Fibroblast of peridontal ligament (primary cell): Measurements from ENCODE around the gene ARHGEF12.

ENCODE experiments used
- DNase-seq: peaks from one replicate; pipeline ENCODE4 v3.0.0-alpha.2; 2010; ENCODE audit errors: extremely low read depth

Gene ARHGEF12

DNA sequence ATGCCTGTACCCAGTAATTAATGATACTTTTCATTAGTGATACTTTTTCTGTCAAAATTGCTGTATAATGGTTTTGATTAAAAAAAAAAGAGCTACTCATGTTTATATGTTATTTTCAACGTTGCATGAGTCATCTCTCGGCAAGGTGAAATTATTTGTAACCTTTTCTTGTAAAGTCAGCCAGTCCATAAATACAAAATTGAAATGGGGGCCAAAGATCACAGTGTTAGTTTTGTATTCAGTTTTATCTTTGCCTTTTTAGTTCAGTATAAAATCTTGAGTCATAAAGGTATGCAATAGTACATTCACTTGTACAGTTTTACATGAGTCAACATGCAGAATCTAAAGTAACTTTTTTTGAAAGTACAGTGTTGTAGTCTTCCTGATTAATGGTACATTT lies 4.3 kb downstream of the ARHGEF12 start:
- DNase-seq = peak; percentile 26

- DNase-seq = no peak
These were observed 6.0 kb downstream of the ARHGEF12 start for GRCh38 chr11:120342226-120342625.

GRCh38 chr11:120342678-120343077 lies 6.5 kb downstream of the ARHGEF12 start:
- DNase-seq = no peak

DNA sequence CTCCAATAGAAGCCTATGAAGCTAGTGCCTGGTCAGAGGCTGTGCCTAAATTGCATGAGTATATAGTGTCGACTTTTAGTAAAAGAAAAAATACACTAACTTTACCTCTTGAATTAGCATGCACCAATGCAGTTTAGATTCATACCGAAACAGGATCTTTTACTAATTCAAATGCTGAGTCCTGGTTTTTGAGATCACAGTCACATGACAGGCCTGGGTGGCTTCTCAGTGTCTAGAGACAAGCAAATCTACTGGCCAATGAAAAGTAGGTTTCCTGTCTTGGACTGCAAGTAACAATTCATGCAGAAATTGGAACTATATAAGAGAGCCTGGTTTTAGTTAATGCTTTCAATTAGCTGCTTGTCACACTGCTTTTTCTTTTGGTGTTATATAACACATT lies 7.2 kb downstream of the ARHGEF12 start:
- no peak for DNase-seq

DNA sequence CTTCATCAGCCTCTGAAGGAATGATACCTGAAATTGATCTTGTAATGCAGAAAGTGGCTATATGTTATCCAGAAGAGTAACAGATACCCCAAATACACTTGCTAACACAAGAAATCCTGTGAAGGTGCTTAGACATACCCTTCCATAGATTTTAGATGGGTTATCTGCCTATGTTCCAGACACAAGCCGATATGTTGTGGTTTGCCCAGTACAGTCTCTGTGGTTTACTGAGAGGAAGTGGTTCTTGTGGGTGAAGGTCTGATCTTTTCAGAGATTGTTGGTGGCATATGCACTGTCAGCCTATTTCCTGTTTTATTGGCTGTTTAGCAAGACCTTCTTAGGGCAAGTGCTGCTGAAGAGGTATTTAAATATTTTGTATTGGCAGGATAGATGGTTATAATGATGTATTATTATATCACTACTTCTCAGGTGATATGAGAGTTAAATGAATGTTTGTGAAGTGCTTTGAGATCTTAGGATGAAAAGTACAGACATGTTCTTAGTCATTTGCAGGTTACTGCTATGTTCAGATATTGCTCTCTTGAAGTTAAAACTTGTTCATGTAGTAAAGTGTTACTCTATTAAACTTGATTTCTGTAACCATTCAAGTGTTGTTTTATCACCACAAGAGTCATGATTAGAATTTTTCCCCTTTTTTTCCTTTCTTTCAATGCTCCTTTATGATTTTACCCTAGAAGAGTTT lies 8.2 kb downstream of the ARHGEF12 start:
- peak; percentile 30 for DNase-seq

- DNase-seq = no peak
These were observed 10.0 kb downstream of the ARHGEF12 start for GRCh38 chr11:120346233-120346632.

GRCh38 chr11:120350637-120351036 lies 14.4 kb downstream of the ARHGEF12 start:
- DNase-seq = no peak

DNA sequence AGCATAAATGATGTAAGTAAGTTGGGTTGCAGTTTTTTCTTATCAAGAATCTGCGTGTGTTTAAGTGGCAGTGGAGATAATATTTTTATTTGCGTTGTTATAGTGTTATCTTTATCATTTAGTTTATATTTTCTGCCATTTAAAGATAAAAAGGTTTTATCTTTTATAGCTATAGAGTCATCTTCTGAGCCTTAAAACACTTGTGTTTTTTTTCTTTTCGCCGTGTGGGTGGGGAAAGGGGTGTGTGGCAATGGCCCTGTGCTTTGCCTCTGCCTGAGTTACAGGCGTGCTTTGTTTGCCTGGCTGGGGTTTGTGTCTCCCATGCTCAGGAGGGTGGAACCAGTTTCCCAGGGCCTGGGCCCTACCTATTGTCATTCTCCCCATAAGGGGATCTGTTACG lies 16.2 kb downstream of the ARHGEF12 start:
- no peak for DNase-seq

DNA sequence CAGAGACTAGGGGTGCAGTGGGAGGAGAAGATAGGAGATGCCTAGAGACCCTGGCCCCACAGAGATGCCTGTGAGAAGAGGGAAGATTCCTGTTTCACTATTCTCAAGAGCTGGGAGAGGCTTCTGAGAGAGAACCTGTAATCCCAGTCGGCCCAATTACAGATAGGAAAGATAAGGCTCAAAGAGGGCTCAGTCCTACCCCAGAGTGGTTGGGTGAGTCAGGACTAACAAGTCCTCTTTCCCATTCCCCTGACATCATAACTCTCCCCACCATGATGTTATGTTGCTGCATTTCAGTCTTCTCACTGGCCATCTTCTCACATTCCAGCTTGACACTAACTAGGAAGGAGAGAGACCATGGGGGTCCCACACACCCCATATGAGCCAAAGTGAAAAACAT lies 17.9 kb downstream of the ARHGEF12 start:
- peak; percentile 26 for DNase-seq

DNA sequence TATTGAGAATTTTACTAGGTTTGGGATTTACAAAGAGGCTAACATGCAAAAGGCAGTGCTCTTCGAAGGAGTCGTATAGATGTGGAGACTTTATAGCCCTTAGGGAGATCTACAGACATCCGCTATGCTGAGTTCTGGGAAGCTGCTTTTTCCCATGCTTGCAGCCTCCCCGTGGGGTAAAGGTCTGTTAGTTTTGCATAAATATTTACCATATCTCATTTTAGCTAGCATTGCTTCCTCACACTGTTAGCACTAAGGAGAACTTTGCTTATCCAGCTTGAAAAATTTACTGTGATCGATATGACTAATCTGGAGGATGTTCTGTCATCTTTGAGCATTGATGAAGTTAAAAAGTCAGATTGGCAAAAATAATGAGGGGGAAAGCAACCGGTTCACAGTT lies 18.6 kb downstream of the ARHGEF12 start:
- DNase-seq = peak; percentile 58

DNA sequence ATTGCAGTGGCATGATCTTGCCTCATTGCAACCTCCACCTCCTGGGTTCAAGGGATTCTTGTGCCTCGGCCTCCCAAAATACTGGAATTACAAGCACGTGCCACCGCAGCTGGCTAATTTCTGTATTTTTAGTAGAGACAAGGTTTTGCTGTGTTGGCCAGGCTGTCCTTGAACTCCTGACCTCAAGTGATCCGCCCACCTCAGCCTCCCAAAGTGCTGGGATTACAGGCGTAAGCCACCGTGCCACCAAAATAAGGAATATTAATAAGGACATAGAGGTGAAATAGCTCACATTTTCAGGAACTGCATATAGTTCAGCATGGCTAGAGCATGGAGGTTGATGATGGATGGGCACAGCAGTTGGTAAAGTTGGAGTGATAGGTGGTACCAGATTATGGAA lies 21.4 kb downstream of the ARHGEF12 start:
- DNase-seq = no peak

DNA sequence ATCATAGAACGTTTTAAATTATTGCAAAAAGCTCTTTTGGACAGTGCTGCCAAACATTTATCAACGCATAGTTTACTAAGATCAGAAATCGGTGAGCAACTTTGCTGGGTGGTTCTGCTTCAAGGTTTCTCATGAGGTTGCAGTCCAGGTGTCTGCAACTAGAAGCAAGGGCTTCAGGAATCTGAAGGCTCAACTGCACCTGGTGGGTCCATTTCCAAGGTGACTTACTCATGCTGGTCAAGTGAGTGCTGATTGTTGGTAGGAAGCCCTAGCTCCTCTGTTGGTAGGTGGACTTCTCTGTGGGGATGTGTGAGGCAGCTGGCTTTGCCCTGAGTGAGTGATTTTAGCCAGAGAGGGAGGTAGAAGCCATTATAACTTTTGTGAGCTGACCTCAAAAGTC lies 22.5 kb downstream of the ARHGEF12 start:
- no peak for DNase-seq

- DNase-seq = no peak
These were observed 27.2 kb downstream of the ARHGEF12 start for GRCh38 chr11:120363436-120363835.

GRCh38 chr11:120365512-120365911 lies 29.3 kb downstream of the ARHGEF12 start:
- DNase-seq = no peak

DNA sequence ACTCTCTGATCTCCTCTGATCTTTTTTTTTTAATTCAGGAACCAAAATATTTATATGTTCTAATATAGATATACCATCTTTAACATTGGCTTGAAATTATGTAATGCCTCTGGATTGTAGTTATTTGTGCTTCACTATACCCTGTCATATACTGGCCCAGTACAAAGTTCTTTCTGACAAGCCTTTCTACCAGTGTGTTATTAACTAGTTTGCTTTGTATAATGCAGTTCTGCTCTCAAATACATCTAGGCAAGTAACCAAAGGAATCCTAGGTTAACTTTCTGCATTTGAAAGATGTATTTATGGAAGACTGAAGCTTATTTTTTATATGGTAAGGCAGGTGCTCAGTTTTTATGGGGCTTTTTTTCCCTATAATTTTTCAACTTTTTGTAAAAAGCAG lies 36.1 kb downstream of the ARHGEF12 start:
- DNase-seq = no peak

DNA sequence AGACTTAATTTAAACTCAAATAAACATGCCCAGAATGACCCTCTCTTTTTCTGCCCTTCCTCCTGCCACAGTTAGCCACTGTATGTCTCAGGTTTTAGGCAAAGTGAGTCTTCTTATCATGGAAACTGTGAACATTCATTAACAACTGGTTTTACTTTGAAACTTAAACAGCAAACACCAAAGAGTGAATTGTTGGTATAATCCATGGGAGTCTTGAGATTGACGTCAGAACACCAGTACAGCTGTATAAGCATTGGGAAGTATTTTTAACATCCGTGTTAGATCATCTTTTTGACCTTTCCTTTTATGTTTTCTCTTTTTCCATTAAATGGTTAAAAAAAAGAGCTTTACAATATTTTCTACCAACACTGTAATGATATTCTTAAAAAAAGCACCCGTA lies 38.9 kb downstream of the ARHGEF12 start:
- DNase-seq = no peak

DNA sequence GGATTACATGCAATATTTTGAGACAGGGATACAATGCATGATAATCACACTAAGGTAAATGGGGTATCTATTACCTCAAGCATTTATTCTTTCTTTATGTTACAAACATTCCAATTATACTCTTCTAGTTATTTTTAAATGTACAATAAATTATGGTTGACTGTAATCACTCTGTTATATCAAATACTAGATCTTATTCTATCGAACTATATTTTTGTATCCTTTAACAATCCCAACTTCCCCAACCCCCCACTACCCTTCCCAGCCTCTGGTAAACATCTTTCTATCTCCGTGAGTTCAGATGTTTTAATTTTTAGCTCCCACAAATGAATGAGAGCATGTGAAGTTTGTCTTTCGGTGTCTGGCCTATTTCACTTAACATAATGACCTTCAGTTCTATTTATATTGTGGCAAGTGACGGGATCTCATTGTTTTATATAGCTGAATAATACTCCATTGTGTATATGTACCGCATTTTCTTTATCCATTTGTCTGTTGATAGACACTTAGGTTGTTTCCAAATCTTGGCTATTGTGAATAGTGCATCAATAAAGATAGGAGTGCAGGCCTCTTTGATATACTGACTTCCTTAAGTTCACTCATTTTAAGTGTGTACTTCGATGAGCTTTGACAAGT lies 40.5 kb downstream of the ARHGEF12 start:
- DNase-seq = no peak

- DNase-seq = no peak
These were observed 42.3 kb downstream of the ARHGEF12 start for GRCh38 chr11:120378474-120378873.

DNA sequence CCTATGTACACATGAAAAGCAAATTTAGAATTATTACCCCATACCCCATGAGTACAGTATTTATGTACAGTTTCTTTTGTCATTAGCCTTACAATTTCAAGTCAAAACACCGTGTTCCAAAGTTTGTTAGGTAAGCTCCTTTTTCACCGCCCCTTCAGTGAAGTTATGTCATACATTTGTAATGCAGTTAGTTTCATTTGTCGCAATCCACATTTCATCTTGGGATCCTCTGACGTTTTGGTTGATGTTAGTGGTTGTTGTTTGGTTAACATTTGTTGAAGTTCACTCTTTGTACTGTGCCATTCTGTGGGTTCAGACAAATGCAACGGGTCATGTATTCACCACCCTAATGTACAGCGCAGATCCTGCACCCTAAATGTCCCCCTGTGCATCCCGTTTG lies 45.2 kb downstream of the ARHGEF12 start:
- DNase-seq = no peak

DNA sequence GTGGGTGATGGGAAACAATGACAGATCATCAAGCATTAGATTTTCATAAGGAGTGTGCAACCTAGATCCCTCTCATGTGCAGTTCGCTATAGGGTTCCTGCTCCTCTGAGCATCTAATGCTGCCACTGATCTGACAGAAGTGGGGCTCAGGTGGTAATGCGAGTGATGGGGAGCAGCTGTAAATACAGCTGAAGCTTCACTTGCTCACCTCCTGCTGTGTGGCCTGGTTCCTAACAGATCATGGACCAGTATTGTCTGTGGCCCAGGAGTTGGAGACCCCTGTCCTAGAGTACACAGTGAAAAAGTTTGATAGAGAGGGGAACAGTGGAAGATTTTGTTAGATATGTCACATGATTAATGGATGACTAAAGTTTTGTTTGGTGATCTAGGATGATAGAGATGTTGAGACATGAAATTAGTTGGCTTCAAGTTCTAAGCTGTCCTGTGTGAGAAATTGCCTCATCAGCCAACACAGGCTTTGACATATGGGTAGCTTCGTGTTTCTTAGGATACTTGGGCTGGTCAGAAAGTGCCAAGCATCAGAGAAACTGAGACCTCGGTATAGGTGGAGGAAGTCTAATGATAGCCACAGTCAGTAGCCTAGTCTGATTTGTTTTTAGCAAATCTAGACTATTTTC lies 47.4 kb downstream of the ARHGEF12 start:
- DNase-seq = no peak

GRCh38 chr11:120384476-120384875 lies 48.3 kb downstream of the ARHGEF12 start:
- DNase-seq = no peak

- DNase-seq = no peak
These were observed 48.9 kb downstream of the ARHGEF12 start for GRCh38 chr11:120385110-120385509.

- DNase-seq = no peak
These were observed 49.4 kb downstream of the ARHGEF12 start for GRCh38 chr11:120385655-120386054.
